Astrocyte (in vitro differentiated cells and primary cell): ENCODE data around the gene EEA1. TPM values are rescaled to one million over a fixed set of nuclear protein-coding genes. Genes with fewer than 3 reads are reported as not detected.

Experiments used
- DNase-seq: peaks from one replicate; pipeline ENCODE4 v3.0.0-alpha.2; 2010; ENCODE audit warnings: low read depth
- FAIRE-seq: peaks from 2 replicates; lab custom pipeline; 2011; peaks lifted over from hg19 to GRCh38; lab: Jason Lieb, UNC
- H2AFZ ChIP-seq: 2 replicates; pipeline ENCODE4 v1.6.0; 2012; ENCODE audit warnings: low read depth, low read length, inconsistent platforms
- H3K27ac ChIP-seq: 2 replicates; pipeline ENCODE4 v1.5.1; 2011; ENCODE audit warnings: low read depth, low read length, inconsistent platforms
- H3K27me3 ChIP-seq: 2 replicates; pipeline ENCODE4 v1.6.0; 2011; ENCODE audit warnings: low read length, inconsistent platforms; ENCODE audit not compliant: insufficient read depth
- H3K36me3 ChIP-seq: 2 replicates; pipeline ENCODE4 v1.5.1; 2011; ENCODE audit warnings: low read length, inconsistent platforms; ENCODE audit not compliant: insufficient read depth
- H3K4me1 ChIP-seq: 2 replicates; pipeline ENCODE4 v1.5.1; 2011; ENCODE audit warnings: low read length, inconsistent platforms; ENCODE audit not compliant: insufficient read depth
- H3K4me2 ChIP-seq: 2 replicates; pipeline ENCODE4 v1.6.0; 2012; ENCODE audit warnings: low read length, inconsistent platforms
- H3K4me3 ChIP-seq: 2 replicates; pipeline ENCODE4 v1.5.1; 2011; ENCODE audit warnings: low read depth, mild to moderate bottlenecking, low read length, inconsistent platforms; ENCODE audit not compliant: insufficient read depth
- H3K79me2 ChIP-seq: 2 replicates; pipeline ENCODE4 v1.6.0; 2012; ENCODE audit warnings: mild to moderate bottlenecking, low read length, inconsistent platforms; ENCODE audit not compliant: insufficient read depth
- H3K9ac ChIP-seq: 2 replicates; pipeline ENCODE4 v1.6.0; 2012; ENCODE audit warnings: mild to moderate bottlenecking, low read length, inconsistent platforms
- H3K9me3 ChIP-seq: 2 replicates; pipeline ENCODE4 v1.5.1; 2012; ENCODE audit warnings: low read depth, mild to moderate bottlenecking, low read length, inconsistent platforms; ENCODE audit not compliant: insufficient read depth
- H4K20me1 ChIP-seq: 2 replicates; pipeline ENCODE4 v1.6.0; 2012; ENCODE audit warnings: low read length, inconsistent platforms; ENCODE audit not compliant: insufficient read depth
- H3K27ac Mint-ChIP-seq: one replicate; pipeline ENCODE4 v1.8.0; 2021; ENCODE audit warnings: mild to moderate bottlenecking, mixed read lengths; ENCODE audit not compliant: unreplicated experiment
- H3K27me3 Mint-ChIP-seq: one replicate; pipeline ENCODE4 v1.8.0; 2021; ENCODE audit warnings: low read depth, mixed read lengths; ENCODE audit not compliant: unreplicated experiment
- H3K36me3 Mint-ChIP-seq: one replicate; pipeline ENCODE4 v1.8.0; 2021; ENCODE audit warnings: low read depth, mixed read lengths; ENCODE audit not compliant: unreplicated experiment
- H3K4me1 Mint-ChIP-seq: one replicate; pipeline ENCODE4 v1.8.0; 2021; ENCODE audit warnings: low read depth, mixed read lengths; ENCODE audit not compliant: unreplicated experiment
- H3K4me3 Mint-ChIP-seq: one replicate; pipeline ENCODE4 v1.8.0; 2021; ENCODE audit warnings: mild to moderate bottlenecking, moderate library complexity, mixed read lengths; ENCODE audit not compliant: unreplicated experiment
- H3K9me3 Mint-ChIP-seq: one replicate; pipeline ENCODE4 v1.8.0; 2021; ENCODE audit warnings: mild to moderate bottlenecking, mixed read lengths; ENCODE audit not compliant: unreplicated experiment
- CTCF ChIP-seq: IDR thresholded peaks from 2 replicates; pipeline ENCODE4 v1.5.1; 2011; ENCODE audit warnings: low read depth, mild to moderate bottlenecking, inconsistent platforms, low read length, moderate library complexity; ENCODE audit not compliant: insufficient read depth
- EZH2 ChIP-seq: IDR thresholded peaks from 2 replicates; pipeline ENCODE4 v1.6.1; 2012; ENCODE audit warnings: mild to moderate bottlenecking, low read length, inconsistent platforms; ENCODE audit not compliant: insufficient read depth
- total RNA-seq: library from RNA; stranded (reverse); gene quantifications from 2 replicates; pipeline ENCODE4 v1.2.1, GENCODE V29; 2021

EEA1 gene
- total RNA-seq, 1 donor from 2014 or later = 36.5 TPM

- Histone ChIP-seq H3K4me3 (no peak overlapping the region), H3K9me3 (no peaks in the 10 kb centered on the region), H3K4me2 (no peak overlapping the region), H3K27ac (no peak overlapping the region), H2AFZ (no peak overlapping the region), H3K27me3 (no peaks in the 10 kb centered on the region), H3K9ac (no peak overlapping the region), H3K4me1 (no peaks in the 10 kb centered on the region), H3K79me2 (peaks cover 47% of the 10 kb centered on the region), H4K20me1 (peaks cover 24% of the 10 kb centered on the region), H3K36me3 (peaks cover 8% of the 10 kb centered on the region)
- Mint-ChIP-seq H3K4me1 (no peaks in the 10 kb centered on the region), H3K27ac (no peak overlapping the region), H3K9me3 (peaks cover 2% of the 10 kb centered on the region), H3K4me3 (no peak overlapping the region), H3K27me3 (no peaks in the 10 kb centered on the region), H3K36me3 (peaks cover 16% of the 10 kb centered on the region)
- DNase-seq = no peak
- no peak for FAIRE-seq
- TF ChIP-seq CTCF = no peak
- TF ChIP-seq EZH2 = no peak
Measured at GRCh38 chr12:92877904-92878303, 51.2 kb downstream of the EEA1 start.

- H3K4me1 ChIP-seq = no peaks in the 10 kb centered on the region
- no peak overlapping the region for H3K4me2 ChIP-seq
- Mint-ChIP-seq H3K4me3 (no peak overlapping the region), H3K27ac (no peak overlapping the region), H3K27me3 (no peaks in the 10 kb centered on the region), H3K9me3 (peaks cover 2% of the 10 kb centered on the region), H3K36me3 (peaks cover 9% of the 10 kb centered on the region), H3K4me1 (no peaks in the 10 kb centered on the region)
- DNase-seq (no peak), FAIRE-seq (no peak)
- H3K4me3 ChIP-seq = no peak overlapping the region
- peaks cover 52% of the 10 kb centered on the region for H3K79me2 ChIP-seq
- no peak overlapping the region for H3K27ac ChIP-seq
- no peak overlapping the region for H3K9ac ChIP-seq
- H2AFZ ChIP-seq = no peak overlapping the region
- H4K20me1 ChIP-seq = peaks cover 23% of the 10 kb centered on the region
- H3K9me3 ChIP-seq = no peaks in the 10 kb centered on the region
- peaks cover 8% of the 10 kb centered on the region for H3K36me3 ChIP-seq
- H3K27me3 ChIP-seq = no peaks in the 10 kb centered on the region
- TF ChIP-seq EZH2 = no peak
- TF ChIP-seq CTCF = no peak
Measured at GRCh38 chr12:92876496-92876895, 52.6 kb downstream of the EEA1 start.

GRCh38 chr12:92871116-92871515 is 58.0 kb downstream of the EEA1 start:
- Mint-ChIP-seq H3K27me3 (no peaks in the 10 kb centered on the region), H3K4me3 (no peak overlapping the region), H3K36me3 (peaks cover 3% of the 10 kb centered on the region), H3K4me1 (no peaks in the 10 kb centered on the region), H3K9me3 (no peaks in the 10 kb centered on the region), H3K27ac (no peak overlapping the region)
- Histone ChIP-seq H3K4me1 (no peaks in the 10 kb centered on the region), H3K9me3 (no peaks in the 10 kb centered on the region), H4K20me1 (peaks cover 29% of the 10 kb centered on the region), H3K4me2 (no peak overlapping the region), H2AFZ (no peak overlapping the region), H3K4me3 (no peak overlapping the region), H3K79me2 (peaks cover 51% of the 10 kb centered on the region), H3K27me3 (no peaks in the 10 kb centered on the region), H3K9ac (no peak overlapping the region), H3K36me3 (no peaks in the 10 kb centered on the region), H3K27ac (no peak overlapping the region)
- DNase-seq (no peak), FAIRE-seq (no peak)
- no peak for TF ChIP-seq CTCF
- no peak for TF ChIP-seq EZH2
